NOMO-1 treated with DMSO at 0.1 percent for 48 hours (cell line): ENCODE measurements around the gene FKBP1C.
"Not testable (repeated sequence)": the region's sequence is repeated elsewhere in the genome, so short reads cannot be mapped to it uniquely, and the experiment has no call there.

Experiments used
- DNase-seq: peaks from one replicate; lab custom pipeline; 2025; ENCODE audit not compliant: unreplicated experiment; lab: John Stamatoyannopoulos, UW

The FKBP1C gene

GRCh38 chr6:63211343-63211742 lies at the start of gene FKBP1C:
Gene FKBP1C, plus strand, starts transcription at chr6:63211469.
- DNase-seq, result not testable (repeated sequence)

- DNase-seq, result not testable (repeated sequence)
Observed at GRCh38 chr6:63164047-63164803, 47.0 kb upstream of the FKBP1C start.

- no peak for DNase-seq
Observed at GRCh38 chr6:63174173-63174572, 37.1 kb upstream of the FKBP1C start.

GRCh38 chr6:63176181-63176580 lies 35.1 kb upstream of the FKBP1C start:
- no peak for DNase-seq

GRCh38 chr6:63180367-63180766 lies 30.9 kb upstream of the FKBP1C start:
- DNase-seq, result no peak

- DNase-seq, result no peak
Observed at GRCh38 chr6:63186970-63187369, 24.3 kb upstream of the FKBP1C start.

GRCh38 chr6:63188828-63189227 lies 22.4 kb upstream of the FKBP1C start:
- peak; percentile 51 for DNase-seq

GRCh38 chr6:63193324-63193723 lies 17.9 kb upstream of the FKBP1C start:
- DNase-seq, result no peak

GRCh38 chr6:63197741-63198140 lies 13.5 kb upstream of the FKBP1C start:
- DNase-seq, result no peak

- DNase-seq, result no peak
Observed at GRCh38 chr6:63213325-63213724, 2.1 kb downstream of the FKBP1C start.

GRCh38 chr6:63214816-63215215 lies 3.5 kb downstream of the FKBP1C start:
- peak; percentile 66 for DNase-seq

- no peak for DNase-seq
Observed at GRCh38 chr6:63224179-63224578, 12.9 kb downstream of the FKBP1C start.

- not testable (repeated sequence) for DNase-seq
Observed at GRCh38 chr6:63225987-63226386, 14.7 kb downstream of the FKBP1C start.

- not testable (repeated sequence) for DNase-seq
Observed at GRCh38 chr6:63227928-63228894, 16.9 kb downstream of the FKBP1C start.

GRCh38 chr6:63230027-63230426 lies 18.8 kb downstream of the FKBP1C start:
- not testable (repeated sequence) for DNase-seq

GRCh38 chr6:63230511-63230910 lies 19.2 kb downstream of the FKBP1C start:
- not testable (repeated sequence) for DNase-seq

GRCh38 chr6:63236398-63236817 lies 25.1 kb downstream of the FKBP1C start:
- DNase-seq, result peak; percentile 71

GRCh38 chr6:63245420-63245819 lies 34.2 kb downstream of the FKBP1C start:
- no peak for DNase-seq

GRCh38 chr6:63245909-63246308 lies 34.6 kb downstream of the FKBP1C start:
- DNase-seq, result no peak

GRCh38 chr6:63246581-63246980 lies 35.3 kb downstream of the FKBP1C start:
- no peak for DNase-seq

- no peak for DNase-seq
Observed at GRCh38 chr6:63249875-63250482, 38.7 kb downstream of the FKBP1C start.
